DMS114 treated with DMSO at 0.1 percent for 48 hours (cell line): ENCODE measurements around the gene UGT2B10.
"Not testable (repeated sequence)": the region's sequence is repeated elsewhere in the genome, so short reads cannot be mapped to it uniquely, and the experiment has no call there.

Experiments used
- DNase-seq: peaks from one replicate; lab custom pipeline; 2025; ENCODE audit not compliant: unreplicated experiment; lab: John Stamatoyannopoulos, UW

UGT2B10 gene

DNA sequence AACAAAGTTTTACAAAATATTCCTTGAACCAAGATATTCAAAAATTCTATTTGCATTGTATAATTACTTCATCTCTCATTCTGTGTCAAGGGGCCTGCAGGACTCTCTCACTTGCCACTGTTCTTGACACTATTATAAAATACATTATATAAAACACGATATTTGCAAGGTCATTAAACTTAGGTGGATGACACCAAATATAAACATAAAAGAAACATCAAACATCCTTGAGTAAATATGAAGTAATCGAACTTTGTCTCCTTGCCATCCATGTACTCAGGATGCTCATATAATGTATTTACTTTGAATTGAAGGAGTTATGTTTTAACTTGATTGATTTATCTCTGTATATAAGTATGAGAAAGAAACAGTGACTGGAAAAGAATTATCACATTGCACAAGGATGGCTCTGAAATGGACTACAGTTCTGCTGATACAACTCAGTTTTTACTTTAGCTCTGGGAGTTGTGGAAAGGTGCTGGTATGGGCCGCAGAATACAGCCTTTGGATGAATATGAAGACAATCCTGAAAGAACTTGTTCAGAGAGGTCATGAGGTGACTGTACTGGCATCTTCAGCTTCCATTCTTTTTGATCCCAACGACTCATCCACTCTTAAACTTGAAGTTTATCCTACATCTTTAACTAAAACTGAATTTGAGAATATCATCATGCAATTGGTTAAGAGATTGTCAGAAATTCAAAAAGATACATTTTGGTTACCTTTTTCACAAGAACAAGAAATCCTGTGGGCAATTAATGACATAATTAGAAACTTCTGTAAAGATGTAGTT lies at the start of gene UGT2B10:
Gene UGT2B10 (plus strand): TSS at position 378 of the 793 bp plus-strand sequence. CDS start 26 bp downstream, at position 404.
- not testable (repeated sequence) for DNase-seq

DNA sequence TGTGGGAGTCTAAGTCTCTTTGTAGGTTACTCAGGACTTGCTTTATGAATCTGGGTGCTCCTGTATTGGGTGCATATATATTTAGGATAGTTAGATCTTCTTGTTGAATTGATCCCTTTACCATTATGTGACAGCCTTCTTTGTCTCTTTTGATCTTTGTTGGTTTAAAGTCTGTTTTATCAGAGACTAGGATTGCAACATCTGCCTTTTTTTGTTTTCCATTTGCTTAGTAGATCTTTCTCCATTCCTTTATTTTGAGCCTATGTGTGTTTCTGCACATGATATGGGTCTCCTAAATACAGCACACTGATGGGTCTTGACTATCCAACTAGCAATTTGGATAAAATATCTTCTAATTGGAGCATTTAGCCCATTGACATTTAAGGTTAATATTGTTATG lies 44.0 kb upstream of the UGT2B10 start:
- not testable (repeated sequence) for DNase-seq

DNA sequence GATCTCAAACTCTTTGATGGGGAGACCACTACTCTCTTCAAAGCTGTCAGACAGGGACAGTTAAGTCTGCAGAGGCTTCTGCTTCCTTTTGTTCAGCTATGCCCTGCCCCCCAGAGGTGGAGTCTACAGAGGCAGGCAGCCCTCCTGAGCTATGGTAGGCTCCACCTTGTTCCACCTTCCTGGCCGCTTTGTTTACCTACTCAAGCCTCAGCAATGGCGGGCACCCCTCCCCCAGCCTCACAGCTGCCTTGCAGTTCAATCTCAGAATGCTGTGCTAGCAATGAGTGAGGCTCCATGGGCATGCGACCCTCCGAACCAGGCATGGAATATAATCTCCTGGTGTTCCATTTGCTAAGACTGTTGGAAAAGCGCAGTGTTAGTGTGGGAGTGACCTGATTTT lies 42.1 kb upstream of the UGT2B10 start:
- no peak for DNase-seq

DNA sequence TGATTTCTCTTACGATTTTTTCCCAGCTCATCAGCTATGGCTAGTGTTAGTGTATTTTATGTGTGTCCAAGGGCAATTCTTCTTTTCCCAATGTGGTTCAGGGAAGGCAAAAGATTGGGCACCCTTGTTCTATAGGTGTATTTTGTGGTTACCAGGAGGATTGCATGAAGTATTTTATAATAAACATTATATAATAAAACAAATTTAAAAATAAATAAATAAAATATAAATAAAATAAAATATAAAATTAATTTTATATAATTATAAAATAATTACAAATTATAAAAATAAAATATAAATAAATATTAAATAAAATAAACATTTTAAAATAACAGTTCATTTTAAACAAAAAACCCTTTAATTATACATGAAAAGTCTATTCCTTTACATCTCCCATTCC lies 35.6 kb upstream of the UGT2B10 start:
- no peak for DNase-seq

DNA sequence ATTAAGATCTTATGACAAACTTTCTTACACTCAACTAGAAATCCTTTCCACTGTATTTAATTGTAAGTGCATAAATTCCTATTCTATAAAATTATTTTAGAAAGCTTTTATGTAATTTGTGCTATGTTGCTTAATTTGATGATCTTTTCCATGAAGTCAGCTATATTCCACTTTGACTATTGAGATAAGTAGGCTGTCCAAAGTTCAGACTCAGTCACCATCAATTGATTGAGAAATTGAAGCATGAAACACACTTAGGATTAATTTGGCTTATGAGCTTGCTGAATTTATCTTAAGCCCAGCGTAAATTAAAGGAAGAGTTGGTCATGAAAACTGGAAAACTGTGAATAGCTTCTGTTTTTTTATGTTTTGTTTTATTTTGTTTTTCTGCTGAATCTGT lies 18.7 kb upstream of the UGT2B10 start:
- DNase-seq = no peak

DNA sequence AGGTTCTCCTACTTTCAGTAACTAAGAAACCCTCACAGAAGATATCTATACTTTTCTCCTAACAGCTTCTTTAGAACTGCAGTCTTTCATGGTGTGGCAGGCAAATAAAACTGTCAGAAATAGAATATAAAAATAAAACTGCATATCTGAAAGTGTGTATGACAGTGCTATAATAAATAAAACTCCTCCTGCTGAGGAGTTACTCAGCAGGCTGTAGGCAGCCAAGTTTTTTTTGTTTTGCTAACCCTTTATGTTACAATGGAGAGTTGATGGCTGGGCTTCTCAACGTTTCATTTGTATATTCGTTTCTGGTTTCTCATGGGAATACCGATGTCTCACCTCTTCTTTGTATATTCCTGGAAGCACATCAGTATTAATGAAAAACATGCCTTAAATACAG lies 18.2 kb upstream of the UGT2B10 start:
- no peak for DNase-seq

DNA sequence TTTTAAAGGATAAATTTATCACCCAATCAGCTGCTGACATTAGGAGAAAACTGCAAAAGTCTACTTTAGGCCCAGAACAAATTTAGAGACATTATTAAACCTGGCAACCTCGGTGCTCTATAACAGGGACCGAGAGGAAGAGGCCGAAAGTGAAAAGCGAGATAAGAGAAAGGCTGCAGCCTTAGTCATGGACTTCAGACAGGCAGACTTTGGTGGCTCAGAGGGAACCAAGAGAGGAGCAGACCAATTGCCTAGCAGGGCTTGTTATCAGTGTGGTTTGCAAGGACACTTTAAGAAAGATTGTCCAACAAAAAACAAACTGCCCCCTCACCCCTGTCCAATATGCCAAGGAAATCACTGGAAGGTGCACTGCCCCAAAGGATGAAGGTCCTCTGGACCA lies 12.8 kb upstream of the UGT2B10 start:
- DNase-seq = no peak

DNA sequence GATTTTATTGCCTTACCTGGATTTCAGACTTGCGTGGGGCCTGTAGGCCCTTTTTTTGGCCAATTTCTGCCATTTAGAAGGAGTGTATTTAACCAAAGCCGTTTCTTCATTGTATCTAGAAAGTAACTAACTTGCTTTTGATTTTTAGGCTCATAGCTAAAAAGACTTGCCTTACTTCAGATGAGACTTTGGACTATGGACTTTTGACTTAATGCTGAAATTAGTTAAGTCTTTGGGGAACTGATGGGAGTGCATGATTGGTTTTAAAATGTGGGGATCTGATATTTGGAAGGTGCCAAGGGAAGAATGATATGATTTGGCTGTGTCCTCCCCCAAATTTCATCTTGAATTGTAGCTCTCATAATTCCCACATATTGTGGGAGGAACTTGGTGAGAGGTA lies 7.7 kb upstream of the UGT2B10 start:
- DNase-seq = no peak

DNA sequence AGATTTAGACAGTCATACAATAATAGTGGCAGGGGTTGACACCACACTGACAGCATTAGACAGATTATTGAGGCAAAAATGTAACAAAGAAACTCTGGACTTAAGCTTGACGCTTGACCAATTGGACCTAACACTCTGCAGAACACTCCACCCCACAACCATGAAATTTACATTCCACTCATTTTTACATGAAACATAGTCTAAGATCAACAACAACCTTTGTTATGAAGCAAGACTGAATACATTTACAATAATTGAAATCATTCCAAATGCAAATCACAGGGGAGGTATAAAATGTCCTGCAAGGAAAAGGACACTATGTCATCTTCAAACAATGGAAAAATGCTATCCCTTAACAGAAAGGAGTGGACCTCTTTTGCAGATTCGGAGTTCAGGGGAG lies 4.9 kb upstream of the UGT2B10 start:
- no peak for DNase-seq

DNA sequence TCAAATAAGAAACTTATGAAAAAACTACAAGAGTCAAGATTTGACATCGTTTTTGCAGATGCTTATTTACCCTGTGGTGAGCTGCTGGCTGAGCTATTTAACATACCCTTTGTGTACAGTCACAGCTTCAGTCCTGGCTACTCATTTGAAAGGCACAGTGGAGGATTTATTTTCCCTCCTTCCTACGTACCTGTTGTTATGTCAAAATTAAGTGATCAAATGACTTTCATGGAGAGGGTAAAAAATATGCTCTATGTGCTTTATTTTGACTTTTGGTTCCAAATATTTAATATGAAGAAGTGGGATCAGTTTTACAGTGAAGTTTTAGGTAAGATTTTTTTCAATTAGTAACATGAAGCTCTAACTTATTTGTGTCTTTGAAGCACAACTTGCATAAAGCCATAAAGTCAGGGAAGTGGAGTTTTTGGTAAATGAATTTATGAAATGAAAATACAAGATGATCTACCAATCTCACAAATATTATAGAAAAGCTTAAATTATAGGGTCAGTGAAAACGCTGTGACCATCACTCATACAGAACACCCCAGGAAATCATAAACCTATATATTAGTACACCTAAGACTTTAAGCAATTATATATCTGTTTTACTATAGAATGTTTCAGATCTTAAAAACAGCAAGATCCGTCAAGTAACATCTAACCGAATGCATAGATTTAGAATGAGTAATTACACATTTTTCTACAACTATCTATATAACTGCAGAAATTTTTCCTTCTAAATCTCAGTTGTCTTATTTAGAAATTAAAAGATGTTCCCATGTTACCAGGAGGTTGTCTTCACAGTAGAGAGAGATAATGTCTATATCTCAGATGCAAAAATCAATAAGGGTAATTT lies 844 bp downstream of the UGT2B10 start:
- not testable (repeated sequence) for DNase-seq

DNA sequence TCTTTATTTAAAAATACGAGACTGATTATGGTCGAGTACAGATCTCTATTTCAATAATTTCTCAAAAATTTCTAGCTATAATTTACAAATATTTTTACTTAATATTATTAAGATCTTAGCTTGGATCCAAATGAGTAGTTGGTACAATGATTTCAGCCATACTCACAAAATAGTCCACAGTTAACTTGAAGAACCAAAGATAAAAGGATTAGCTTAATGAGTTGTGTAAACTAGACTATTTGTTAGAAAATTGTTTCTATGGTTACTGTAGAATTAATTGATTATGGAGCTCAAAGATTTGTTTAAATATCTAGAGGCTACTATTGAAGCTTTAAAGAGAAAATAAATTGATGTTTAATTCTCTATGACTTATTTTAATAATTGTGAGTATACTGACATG lies 1.6 kb downstream of the UGT2B10 start:
- no peak for DNase-seq

DNA sequence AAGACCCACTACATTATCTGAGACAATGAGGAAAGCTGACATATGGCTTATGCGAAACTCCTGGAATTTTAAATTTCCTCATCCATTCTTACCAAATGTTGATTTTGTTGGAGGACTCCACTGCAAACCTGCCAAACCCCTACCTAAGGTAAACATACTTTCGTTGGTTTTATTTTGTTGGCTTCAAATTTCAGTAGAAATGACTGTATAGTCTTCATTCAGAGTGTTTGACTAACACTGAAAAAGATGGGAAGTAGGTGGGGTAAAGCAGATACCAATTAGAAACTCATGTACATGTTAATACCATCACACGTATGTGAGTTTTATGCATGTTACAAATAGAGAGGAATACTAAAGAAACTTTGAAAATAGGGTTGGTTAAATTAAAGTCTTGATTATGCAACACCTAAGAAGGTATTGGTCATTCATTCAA lies 2.3 kb downstream of the UGT2B10 start:
- not testable (repeated sequence) for DNase-seq

DNA sequence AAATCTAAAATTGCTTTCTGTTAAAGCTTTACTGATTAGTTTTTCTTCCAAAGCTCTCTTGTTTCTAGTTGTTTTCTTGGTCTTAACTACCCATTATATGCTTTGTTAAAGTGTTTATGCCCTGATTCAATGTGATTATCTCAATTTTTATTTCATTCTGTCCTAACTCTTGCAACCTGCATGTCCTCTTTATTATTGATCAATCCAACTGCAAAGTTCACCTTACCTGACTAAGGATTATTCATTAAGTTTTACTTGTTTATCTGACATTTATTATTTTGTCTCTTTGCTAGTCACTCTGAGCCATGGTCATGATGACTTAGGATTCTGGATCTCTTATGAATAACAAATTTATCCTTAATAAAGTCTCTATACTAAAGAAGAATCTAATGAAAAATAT lies 15.8 kb downstream of the UGT2B10 start:
- no peak for DNase-seq

DNA sequence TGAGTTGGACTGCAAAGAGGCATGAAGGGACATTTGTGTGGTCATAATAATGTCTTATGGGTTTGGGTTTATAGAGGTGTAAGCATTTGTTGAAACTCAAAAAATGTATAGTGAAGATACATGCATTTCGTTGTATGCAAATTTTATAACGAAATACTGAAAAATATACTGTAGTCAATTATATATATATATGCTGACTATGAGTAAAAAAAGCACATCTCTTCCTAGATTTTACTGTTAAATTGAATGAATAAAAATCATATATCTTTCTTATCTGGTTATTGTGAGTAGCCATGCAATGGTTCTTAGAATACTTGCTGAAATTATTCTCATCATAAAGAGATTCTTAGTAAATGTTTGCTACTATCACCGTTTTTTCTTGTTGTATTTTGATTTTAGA lies 34.5 kb downstream of the UGT2B10 start:
- no peak for DNase-seq

DNA sequence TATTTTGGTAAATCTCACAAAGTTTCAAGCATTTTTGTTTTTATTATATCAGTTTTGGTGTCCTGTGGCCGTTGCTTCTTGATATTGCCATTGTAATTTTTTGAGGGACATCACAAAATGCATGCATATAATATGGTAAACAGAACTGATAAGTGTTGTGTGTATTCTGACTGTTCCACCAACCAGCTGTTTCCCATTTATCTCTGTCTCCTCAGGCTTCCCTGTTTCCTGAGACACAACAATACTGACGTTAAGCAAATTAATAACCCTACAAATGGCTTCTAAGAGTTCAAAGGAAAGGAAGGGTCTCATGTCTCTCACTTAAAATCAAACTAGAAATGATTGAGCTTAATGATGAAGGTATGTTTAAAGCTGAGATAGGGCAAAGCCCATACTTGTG lies 40.0 kb downstream of the UGT2B10 start:
- no peak for DNase-seq

DNA sequence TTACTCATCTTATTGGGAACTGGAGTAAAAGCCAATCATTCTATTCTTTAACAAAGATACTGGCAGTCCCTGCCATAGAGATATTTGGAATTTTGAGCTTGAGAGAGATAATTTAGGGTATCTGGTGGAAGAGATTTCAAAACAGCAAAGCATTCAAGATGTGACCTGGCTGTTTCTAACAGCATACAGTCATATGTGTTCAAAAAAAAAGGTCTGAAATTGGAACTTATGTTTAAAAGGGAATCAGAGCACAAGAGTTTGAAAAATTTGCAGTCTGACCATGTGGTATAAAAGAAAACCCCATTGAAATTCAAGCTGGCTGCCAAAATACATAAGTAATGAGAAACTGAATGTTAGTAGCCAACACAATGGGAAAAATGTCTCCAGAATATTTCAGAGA lies 42.2 kb downstream of the UGT2B10 start:
- no peak for DNase-seq

DNA sequence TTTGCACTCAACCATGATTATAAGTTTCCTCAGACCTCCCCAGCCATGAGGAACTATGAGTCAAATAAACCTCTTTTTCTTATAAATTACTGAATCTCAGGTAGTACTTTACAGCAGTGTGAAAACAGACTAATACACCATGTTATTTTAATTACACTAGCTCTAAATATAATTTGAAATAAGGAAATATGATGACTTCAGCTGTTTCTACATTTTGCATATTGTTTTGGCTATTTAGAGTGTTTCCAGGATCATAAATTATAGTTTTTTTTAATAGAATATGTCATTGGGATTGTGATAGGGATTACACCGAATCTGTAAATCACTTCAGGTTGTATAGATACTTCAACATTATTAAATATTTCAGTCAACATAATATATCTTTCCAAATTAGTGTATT lies 43.9 kb downstream of the UGT2B10 start:
- no peak for DNase-seq

DNA sequence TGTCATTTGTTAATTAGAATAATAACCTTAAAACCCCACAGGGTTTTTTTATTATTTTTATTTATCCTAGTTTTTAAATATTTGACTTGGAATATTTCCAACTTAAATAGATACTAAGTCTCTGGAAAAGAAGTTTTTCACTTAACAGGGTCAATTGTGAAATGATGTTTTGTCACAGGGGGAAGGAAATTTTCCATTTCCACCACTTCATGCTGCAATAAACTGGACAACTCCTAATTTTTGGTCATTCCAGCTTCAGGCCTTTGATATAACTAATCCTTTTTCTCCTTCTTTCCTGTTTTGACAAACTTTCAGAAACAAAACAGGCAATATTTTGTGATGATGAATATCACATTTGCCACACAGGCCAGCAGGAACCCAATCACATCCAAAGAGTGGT lies 45.3 kb downstream of the UGT2B10 start:
- DNase-seq = no peak

DNA sequence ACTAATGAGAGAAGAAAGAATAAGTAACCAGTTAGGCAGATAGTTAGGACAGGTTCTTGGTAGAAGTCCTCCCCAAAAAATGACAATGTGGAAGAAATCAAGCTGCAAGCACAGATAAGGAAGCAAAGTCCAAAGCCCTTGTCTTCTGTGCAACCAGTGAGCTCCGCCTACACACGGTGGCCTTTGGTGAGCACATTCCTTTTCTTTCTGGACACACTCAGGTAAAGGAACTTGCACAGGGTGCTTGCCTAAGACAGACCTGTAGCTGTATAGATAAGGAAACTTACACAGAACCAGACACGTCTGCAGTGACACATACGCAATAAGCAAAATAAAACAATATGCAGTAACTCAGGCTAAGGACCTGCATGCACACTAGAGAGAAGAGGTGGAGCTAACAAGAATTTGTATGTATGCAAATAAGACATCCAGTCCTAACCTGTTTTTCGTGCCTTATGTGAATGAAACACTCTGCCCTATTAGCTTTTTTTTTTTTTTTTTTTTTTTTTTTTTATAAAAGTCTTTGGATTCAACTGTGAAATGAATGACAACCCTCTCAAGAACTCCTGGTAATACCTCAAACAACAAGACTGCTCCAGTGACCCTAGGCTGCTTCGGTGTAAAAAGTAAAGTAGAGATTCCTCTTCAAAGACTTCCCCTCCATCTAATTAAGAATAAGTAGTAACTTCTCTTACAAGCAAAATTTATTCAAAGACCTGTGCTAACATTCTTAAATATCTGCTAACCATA lies 48.8 kb downstream of the UGT2B10 start:
- no peak for DNase-seq

DNA sequence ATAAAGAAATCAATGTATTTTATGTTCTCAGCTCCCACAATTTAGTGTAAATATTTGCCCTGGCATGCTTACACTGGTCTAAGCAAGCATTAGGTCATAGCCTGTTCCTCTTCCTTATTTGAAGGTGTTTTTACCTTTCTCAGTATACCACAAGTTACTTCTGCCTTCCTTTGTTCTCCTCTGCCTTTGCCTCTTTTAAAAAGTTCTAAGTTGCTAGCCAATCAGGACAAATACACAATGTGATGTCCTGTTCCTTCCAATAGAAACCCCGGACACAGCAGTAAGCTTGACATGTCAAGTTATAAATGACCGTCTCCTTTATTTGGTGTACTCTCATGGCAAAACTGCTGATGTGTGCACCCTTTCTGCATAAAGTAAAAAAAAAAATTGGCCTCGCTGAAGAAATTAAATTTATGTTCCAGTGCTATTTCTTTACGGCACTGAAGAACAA lies 49.4 kb downstream of the UGT2B10 start:
- DNase-seq = no peak

DNA sequence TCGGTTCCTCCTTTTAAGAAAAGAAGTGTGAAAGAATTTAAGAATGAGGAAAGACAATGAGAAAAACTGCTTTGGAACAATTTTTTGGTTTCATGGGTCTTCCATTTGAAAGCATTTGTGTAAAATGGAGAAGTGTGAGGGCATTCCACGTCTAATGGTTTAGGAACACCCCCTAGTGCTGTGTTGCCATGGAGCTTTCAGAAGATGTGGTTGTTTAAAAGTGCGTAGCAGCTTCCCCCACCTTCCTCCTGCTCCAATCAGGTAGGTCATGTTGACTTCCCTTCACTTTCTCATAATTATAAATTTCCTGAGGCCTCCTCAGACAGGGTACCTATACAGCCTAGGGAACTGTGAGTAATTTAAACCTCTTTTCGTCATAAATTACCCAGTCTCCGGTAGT lies 50.0 kb downstream of the UGT2B10 start:
- no peak for DNase-seq
